ENCODE measurements around the gene MAOB. TPM values are rescaled to one million over a fixed set of nuclear protein-coding genes. Genes with fewer than 3 reads are reported as not detected.

MAOB gene
- total RNA-seq, 1 donor from 2014 or later, result 4.6 TPM

- no peaks in the 10 kb centered on the region for H3K9me3 ChIP-seq
- peak overlapping the region; percentile 12 to 55 for H3K27ac ChIP-seq
- intact Hi-C loops (cut with DNase I), result no loop called here
- DNase-seq (ENCODE audit: low spot score in 2 of 2), result no peak
- H3K4me1 ChIP-seq, result peaks cover 0 to 6% of the 10 kb centered on the region in 2 donors
- H3K4me3 ChIP-seq, result no peak overlapping the region
- TF ChIP-seq CTCF (IDR thresholded peaks at IDR 0.05), result no peak
- no peaks in the 10 kb centered on the region for H3K27me3 ChIP-seq
- no peaks in the 10 kb centered on the region for H3K36me3 ChIP-seq
These were observed 13.5 kb downstream of the MAOB start for GRCh38 chrX:43868791-43869190.

GRCh38 chrX:43866423-43866822, 15.8 kb downstream of the MAOB start:
- peaks cover 0 to 6% of the 10 kb centered on the region in 2 donors for H3K4me1 ChIP-seq
- H3K36me3 ChIP-seq, result no peaks in the 10 kb centered on the region
- no peak for TF ChIP-seq CTCF (IDR thresholded peaks at IDR 0.05)
- no peak for DNase-seq (ENCODE audit: low spot score in 2 of 2)
- H3K9me3 ChIP-seq, result no peaks in the 10 kb centered on the region
- no peak overlapping the region for H3K27ac ChIP-seq
- no peak overlapping the region for H3K4me3 ChIP-seq
- intact Hi-C loops (cut with DNase I), result no loop called here
- H3K27me3 ChIP-seq, result no peaks in the 10 kb centered on the region

- no peak for TF ChIP-seq CTCF (IDR thresholded peaks at IDR 0.05)
- no peaks in the 10 kb centered on the region for H3K9me3 ChIP-seq
- no peak overlapping the region for H3K4me3 ChIP-seq
- intact Hi-C loops (cut with DNase I), result no loop called here
- H3K27me3 ChIP-seq, result no peaks in the 10 kb centered on the region
- H3K27ac ChIP-seq, result no peak overlapping the region
- no peaks in the 10 kb centered on the region for H3K36me3 ChIP-seq
- peaks cover 0 to 12% of the 10 kb centered on the region in 2 donors for H3K4me1 ChIP-seq
- no peak for DNase-seq (ENCODE audit: low spot score in 2 of 2)
These were observed 16.5 kb downstream of the MAOB start for GRCh38 chrX:43865791-43866190.

GRCh38 chrX:43862434-43862833, 19.8 kb downstream of the MAOB start:
- no peak overlapping the region for H3K4me3 ChIP-seq
- H3K4me1 ChIP-seq, result peaks cover 0 to 7% of the 10 kb centered on the region in 2 donors
- no peaks in the 10 kb centered on the region for H3K36me3 ChIP-seq
- H3K27me3 ChIP-seq, result no peaks in the 10 kb centered on the region
- DNase-seq (ENCODE audit: low spot score in 2 of 2), result no peak
- intact Hi-C loops (cut with DNase I), result no loop called here
- H3K9me3 ChIP-seq, result no peaks in the 10 kb centered on the region
- H3K27ac ChIP-seq, result peak overlapping the region in 1 of 2 donors; percentile 55
- TF ChIP-seq CTCF (IDR thresholded peaks at IDR 0.05), result no peak

- intact Hi-C loops (cut with DNase I), result no loop called here
- H3K36me3 ChIP-seq, result no peaks in the 10 kb centered on the region
- TF ChIP-seq CTCF (IDR thresholded peaks at IDR 0.05), result no peak
- peak in 1 of 2 donors; percentile 68 for DNase-seq (ENCODE audit: low spot score in 2 of 2)
- no peaks in the 10 kb centered on the region for H3K9me3 ChIP-seq
- peaks cover 0 to 7% of the 10 kb centered on the region in 2 donors for H3K4me1 ChIP-seq
- peak overlapping the region in 1 of 2 donors; percentile 55 for H3K27ac ChIP-seq
- no peak overlapping the region for H3K4me3 ChIP-seq
- no peaks in the 10 kb centered on the region for H3K27me3 ChIP-seq
These were observed 20.5 kb downstream of the MAOB start for GRCh38 chrX:43861750-43862149.

All from ascending aorta (tissue), 2 donors.